HUDEP-2 (cell line): ENCODE results near the gene IRAK1.

ENCODE experiments used
- DNase-seq, 76 experiments: peaks; one replicate each; lab custom pipeline; 2025; ENCODE audit not compliant: unreplicated experiment in 76 of 76; lab: John Stamatoyannopoulos, UW

The IRAK1 gene

GRCh38 chrX:154043003-154043763 lies 23.5 kb upstream of the IRAK1 start:
- DNase-seq = no peak

GRCh38 chrX:154040863-154041262 lies 21.2 kb upstream of the IRAK1 start:
- no peak for DNase-seq

GRCh38 chrX:154040307-154040756 lies 20.6 kb upstream of the IRAK1 start:
- DNase-seq = peak in 5 of 76 experiments; percentile 0 to 10 (median 2)

- DNase-seq = no peak
These were observed 19.9 kb upstream of the IRAK1 start for GRCh38 chrX:154039577-154039976.

- DNase-seq = no peak
These were observed 19.0 kb upstream of the IRAK1 start for GRCh38 chrX:154038656-154039055.

GRCh38 chrX:154037754-154038153 lies 18.1 kb upstream of the IRAK1 start:
- no peak for DNase-seq

GRCh38 chrX:154036513-154036912 lies 16.8 kb upstream of the IRAK1 start:
- no peak for DNase-seq

- no peak for DNase-seq
These were observed 14.1 kb upstream of the IRAK1 start for GRCh38 chrX:154033848-154034247.

- no peak for DNase-seq
These were observed 13.0 kb upstream of the IRAK1 start for GRCh38 chrX:154032653-154033052.

GRCh38 chrX:154032160-154032559 lies 12.5 kb upstream of the IRAK1 start:
- no peak for DNase-seq

GRCh38 chrX:154030715-154031305 lies 11.1 kb upstream of the IRAK1 start:
- no peak for DNase-seq

- DNase-seq = no peak
These were observed 10.6 kb upstream of the IRAK1 start for GRCh38 chrX:154030266-154030665.

- peak in 4 of 76 experiments; percentile 0 to 11 (median 5) for DNase-seq
These were observed 9.7 kb upstream of the IRAK1 start for GRCh38 chrX:154029439-154029838.

GRCh38 chrX:154028502-154029184 lies 8.9 kb upstream of the IRAK1 start:
- no peak for DNase-seq

GRCh38 chrX:154027986-154028385 lies 8.3 kb upstream of the IRAK1 start:
- no peak for DNase-seq

GRCh38 chrX:154027022-154027402 lies 7.3 kb upstream of the IRAK1 start:
- DNase-seq = no peak

- DNase-seq = no peak
These were observed 6.7 kb upstream of the IRAK1 start for GRCh38 chrX:154026136-154027021.

- DNase-seq = no peak
These were observed 5.5 kb upstream of the IRAK1 start for GRCh38 chrX:154025230-154025629.

GRCh38 chrX:154024271-154024670 lies 4.6 kb upstream of the IRAK1 start:
- no peak for DNase-seq

GRCh38 chrX:154023276-154024000 lies 3.7 kb upstream of the IRAK1 start:
- DNase-seq = no peak
